ENCODE results near the gene SSBP2.

GRCh38 chr5:81397176-81397575 lies 353.7 kb downstream of the SSBP2 start:
- TF ChIP-seq POLR2A (IDR thresholded peaks at IDR 0.05; ENCODE audit: low read depth, low read length) (no peak), POLR2AphosphoS5 (IDR thresholded peaks at IDR 0.05; ENCODE audit: low read depth, low read length) (no peak), TAF1 (IDR thresholded peaks at IDR 0.05; ENCODE audit: borderline replicate concordance, low read depth, low read length) (no peak)

Measured in GM12892 (cell line).